Esophagus muscularis mucosa (tissue), 4 donors: ENCODE measurements around the gene OR13J1.

Experiments used
- EP300 ChIP-seq: sonication (generic); formaldehyde crosslinking; IDR thresholded peaks from one replicate; pipeline ENCODE4 v1.6.1; 2017; ENCODE audit warnings: antibody characterized with exemption
- POLR2A ChIP-seq: fragments of 450-650 bp; IDR thresholded peaks from one replicate; pipeline ENCODE4 v1.6.1; 2017; ENCODE audit warnings: antibody characterized with exemption, moderate library complexity, mild to moderate bottlenecking, low read depth
- TF ChIP-seq, protein P1 (sequence below), 3 experiments: fragments of 200-600 bp in 2 of 3; fragments of 450-650 bp in 1 of 3; sonication (generic) in 2 of 3; IDR thresholded peaks; one replicate each; pipeline ENCODE4 v1.5.1; 2017 to 2019; ENCODE audit warnings: antibody characterized with exemption in 3 of 3, mild to moderate bottlenecking in 2 of 3, moderate library complexity in 1 of 3

DNA sequence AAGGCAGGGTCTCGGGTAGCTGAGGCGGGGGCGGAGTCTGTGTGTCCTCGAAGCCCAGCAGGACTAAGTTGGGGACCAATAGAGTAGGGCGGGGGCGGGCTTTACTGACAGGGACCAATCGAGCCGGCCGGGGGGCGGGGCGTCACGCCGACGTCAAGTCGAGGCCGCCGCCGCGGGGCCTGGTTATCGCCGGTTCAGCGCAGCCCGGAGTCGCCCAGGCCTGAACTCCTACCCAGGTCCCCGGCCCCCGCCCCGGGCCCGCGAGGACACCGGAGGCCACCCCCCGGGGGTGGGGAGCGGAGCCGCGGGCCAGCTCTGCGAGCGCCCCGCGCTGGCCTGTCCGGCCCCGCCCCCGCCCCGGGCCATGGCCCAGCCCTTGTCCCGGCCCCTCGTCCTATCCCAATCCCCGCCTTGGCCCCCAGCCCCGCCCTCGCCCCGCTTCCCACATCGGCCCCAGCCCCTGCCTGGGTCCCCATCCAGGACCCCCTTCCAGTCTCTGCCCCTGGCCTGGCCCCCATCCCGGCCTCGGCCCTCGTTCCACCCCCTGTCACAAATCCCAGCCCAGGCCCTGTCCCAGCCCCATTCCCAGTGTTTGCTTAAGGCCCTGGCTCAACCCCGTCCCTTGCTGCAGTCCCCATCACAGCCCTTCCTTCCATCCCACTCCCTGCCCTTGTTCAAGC, 41.0 kb downstream of the OR13J1 start, which contains the start of gene TMEM8B:
- TF ChIP-seq, protein P1, sequence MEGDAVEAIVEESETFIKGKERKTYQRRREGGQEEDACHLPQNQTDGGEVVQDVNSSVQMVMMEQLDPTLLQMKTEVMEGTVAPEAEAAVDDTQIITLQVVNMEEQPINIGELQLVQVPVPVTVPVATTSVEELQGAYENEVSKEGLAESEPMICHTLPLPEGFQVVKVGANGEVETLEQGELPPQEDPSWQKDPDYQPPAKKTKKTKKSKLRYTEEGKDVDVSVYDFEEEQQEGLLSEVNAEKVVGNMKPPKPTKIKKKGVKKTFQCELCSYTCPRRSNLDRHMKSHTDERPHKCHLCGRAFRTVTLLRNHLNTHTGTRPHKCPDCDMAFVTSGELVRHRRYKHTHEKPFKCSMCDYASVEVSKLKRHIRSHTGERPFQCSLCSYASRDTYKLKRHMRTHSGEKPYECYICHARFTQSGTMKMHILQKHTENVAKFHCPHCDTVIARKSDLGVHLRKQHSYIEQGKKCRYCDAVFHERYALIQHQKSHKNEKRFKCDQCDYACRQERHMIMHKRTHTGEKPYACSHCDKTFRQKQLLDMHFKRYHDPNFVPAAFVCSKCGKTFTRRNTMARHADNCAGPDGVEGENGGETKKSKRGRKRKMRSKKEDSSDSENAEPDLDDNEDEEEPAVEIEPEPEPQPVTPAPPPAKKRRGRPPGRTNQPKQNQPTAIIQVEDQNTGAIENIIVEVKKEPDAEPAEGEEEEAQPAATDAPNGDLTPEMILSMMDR (IDR thresholded peaks at IDR 0.05) = no peak
- TF ChIP-seq EP300 = no peak
- TF ChIP-seq POLR2A = peak; percentile 26
